HG03520 (cell line): ENCODE results near the gene CLK3.
"Not testable (repeated sequence)": the region's sequence is repeated elsewhere in the genome, so short reads cannot be mapped to it uniquely, and the experiment has no call there.

Experiments
- ATAC-seq: cut with Tn5 transposase; IDR thresholded peaks from one replicate; pipeline ENCODE4 v1.9.1; 2021; ENCODE audit warnings: mild to moderate bottlenecking, moderate library complexity; ENCODE audit not compliant: unreplicated experiment

CLK3 gene

DNA sequence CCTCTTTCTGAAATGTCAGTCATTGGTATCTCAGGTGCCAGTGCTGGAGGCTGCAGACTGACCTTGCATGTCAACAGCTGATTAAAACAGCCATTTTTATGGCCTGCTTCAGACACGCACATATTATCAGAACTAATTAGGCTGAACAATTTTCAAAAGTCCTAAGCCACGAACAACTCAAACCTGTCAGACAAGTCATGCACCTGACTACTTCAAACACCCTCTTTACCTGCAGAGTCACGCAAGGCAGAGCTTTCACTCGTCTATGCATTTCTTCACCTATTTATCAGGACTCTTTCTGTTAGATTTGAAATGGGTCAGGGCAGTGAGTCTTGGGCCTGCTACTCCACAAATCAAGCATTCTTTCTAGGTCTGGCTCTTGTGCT is 26.7 kb downstream of the CLK3 start:
- no peak for ATAC-seq

DNA sequence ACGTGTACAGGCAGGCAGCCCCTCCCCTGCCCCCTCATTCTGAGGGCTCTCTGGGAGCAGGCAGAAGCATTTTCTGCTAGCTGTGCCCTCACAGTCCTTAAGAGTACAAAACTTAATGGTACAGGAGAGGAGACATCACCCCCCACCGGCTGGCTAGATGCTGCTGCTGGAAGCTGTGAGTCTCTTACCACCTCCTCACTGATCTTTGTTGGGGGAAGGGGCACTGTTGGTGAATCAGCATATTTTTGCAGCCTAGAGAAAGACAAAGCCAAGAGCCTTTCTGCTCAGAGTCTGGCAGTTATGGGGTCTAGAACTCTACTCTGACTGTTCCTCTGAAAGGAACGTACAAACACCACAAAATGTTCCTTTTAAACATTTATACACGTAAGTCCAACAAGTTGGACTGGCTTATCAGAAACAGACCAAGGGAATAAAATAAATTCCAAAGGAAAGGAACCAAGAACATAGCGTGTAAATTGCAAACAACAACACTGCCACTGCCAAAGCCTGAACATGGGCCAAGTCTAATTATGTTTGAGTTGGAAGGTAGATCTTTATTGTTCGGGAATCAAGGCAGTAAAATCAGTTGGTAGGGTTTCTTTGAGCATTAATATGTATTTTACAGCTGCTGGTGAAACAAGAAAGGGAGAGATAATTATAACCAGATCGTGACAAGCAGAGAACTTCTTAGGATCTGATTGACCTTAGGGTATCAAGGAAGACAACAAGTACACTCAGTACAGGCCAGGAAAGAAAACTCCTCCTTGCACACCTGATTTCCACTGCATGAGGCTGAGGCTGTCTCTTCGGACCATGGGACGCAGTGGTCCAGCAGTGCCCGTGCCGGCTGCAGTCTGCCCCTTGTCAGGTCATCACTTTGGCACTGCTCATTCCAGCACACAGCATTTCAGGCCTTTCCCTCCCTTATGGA is 27.4 kb downstream of the CLK3 start:
- ATAC-seq, result no peak

DNA sequence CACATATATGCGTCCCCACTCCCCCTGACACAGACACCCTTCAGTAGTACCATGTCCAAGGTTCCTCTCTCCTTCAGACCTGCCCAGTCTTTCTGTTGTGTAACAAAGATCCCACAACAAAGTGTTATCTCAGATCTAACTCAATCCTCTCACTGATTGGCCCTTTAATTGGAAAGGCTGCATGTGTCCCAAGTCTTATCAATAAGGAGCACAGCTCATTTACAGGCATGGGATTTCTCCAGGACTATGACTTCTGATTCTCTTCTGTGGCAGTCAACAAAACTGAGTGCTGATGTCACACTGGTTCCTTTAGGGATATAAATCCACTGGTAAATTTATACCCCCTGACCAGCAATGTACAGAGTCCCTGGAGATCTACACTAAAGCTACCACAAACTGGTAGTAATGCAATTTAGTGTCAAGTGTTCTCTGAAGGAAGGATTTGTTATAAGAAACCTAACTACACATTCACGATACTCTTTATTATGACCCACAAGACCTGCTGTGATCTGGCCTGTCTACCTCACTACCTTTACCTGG is 28.1 kb downstream of the CLK3 start:
- ATAC-seq, result no peak

DNA sequence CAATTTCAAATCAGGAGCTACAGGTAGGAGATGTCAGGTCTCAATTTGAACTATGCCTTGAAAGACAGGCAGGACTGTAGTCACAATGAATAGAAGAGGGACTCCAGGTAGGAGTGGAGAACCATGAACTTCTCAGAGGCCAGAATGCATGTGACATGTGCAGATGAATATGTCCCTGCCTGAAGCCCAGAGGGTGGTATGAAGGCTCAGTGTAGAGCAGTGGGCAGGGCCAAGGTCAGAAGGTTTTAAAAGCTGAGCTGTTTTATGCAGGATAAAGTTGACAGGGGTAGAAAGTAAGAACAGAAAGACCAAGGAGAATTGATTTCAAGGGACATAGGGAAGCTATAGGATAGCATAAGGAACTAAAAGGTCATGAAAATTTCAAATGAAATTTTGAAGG is 30.8 kb downstream of the CLK3 start:
- no peak for ATAC-seq

DNA sequence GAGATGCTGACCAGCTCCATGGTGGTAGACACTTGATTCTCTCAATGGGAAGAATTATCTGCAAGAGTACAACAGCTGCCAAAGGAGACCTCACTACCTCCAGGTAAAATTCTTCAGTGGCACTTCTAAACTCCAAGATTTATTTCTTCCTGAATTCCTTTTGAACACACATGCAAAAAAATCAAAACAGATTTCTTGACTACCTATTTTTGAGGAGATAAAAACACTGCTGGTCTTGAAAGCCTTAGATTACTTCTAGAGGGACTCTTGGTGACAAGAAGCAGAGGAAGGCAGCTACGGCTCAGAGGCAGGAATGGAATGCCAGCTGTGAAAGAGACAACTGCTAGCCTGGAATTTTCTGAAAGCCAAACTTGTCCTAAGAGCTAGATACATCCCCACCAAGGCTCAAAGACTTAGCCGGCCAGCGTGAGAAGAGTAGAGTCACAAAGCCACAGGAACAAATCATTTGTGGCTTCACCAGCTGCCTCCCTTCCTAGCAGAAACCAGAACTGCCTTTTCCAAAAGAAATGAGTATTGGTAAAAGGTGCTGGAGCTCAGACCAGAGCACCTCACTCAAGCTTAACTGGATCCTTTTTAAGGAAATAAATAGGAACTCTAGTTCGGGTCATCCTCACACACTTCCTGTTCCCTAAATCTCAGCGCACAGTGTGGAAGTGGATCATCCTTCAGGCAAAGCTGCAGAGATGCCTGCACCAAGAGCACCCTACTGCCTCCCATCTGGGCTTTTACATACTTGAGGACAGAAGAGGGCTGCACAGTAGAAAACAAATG is 32.6 kb downstream of the CLK3 start:
- ATAC-seq, result no peak

DNA sequence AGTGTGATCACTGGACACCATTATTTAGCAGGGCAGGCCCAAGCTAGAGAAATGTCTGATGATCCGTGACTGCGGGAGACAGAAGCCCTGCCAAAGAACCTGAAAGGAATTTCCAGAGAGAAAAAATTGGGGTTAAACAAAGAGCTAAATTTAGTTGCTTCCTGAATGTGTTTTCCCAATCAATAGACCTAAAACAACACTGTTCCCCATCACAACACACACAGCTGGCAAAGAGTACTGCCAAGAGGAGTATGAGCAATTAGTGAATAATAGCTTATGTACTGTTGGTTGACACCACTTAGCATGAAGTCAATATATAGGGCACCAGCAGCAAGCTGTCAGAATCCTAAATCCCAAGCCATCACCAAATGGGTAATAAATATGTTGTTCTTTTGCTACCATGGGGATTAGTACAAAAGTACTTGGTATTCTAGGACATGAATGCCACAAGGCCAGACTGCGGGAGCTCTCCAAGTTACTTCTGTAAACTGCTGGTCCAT is 35.7 kb downstream of the CLK3 start:
- ATAC-seq, result no peak

DNA sequence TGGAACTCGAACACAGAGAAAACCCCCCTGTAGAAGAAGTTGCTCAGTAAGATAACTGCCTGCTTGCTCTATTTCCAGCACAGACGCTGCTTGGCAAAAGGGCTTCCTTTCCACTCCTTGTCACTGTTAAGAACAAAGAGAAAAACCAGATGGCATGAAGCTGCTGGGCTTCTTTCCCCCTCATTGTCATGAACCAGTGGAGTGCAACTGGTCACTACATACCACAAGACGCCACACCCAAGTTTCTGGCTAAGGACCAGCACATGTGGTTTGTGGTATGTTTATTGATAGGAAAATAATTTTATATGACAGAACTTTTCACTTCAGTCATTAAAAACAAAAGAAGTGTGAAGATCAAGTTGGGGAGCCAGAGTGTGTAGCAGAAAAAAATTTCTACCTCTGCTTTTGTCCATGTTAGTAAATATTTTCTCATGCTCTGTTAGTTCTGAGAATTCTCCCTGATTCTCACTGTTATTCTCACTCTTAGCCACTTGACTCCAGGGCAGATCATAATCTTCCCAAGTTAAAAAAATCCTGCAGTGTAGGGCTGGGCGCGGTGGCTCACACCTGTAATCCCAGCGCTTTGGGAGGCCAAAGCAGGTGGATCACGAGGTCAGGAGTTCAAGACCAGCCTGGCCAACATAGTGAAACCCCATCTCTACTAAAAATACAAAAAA is 37.9 kb downstream of the CLK3 start:
- no peak for ATAC-seq

DNA sequence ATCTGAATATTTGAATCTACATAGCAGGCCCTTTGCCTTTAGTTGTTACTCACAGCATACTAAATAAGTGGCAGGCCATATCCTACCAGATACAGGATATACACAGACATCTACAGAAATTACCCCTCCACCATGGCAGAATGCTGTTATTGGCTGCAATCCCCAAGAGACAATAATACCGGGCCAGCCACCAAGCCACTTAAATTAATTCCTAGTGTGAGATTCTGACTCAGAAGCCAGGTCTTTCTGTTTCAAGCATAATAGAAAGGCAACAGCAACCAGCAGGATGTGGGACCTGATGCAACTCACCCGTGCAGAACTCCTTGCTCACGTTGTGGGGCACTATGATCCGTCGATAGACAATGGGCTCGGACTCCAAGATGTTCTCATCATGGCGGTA is 39.8 kb downstream of the CLK3 start:
- ATAC-seq, result no peak

DNA sequence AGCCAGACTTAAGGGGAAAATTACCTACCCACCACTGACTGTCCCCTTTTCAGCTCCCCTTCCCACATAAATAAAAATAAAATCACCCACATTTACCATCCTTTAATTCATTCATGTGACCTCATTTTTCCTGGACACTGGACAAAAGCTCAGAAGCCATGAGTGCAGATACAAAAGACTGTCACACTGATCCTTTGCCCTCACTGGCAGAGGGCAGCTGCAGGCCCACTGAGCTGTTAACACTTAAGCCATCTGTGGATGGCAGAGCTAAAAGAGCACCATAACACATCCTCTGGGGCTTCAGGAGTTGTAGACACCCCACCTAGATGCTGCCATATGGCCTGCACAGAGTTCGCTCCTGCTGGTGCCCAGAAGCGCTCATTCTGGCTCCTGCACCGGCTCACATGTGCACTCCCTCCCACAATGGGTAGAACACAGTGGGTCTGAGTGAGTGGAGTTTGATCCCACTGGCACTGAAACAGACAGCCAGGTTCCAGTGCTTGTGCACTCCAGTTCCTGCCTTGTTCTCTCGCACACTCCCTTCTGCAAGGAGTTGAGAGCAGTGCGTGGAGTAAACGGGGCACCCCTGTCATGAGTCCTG is 41.4 kb downstream of the CLK3 start:
- ATAC-seq, result no peak

DNA sequence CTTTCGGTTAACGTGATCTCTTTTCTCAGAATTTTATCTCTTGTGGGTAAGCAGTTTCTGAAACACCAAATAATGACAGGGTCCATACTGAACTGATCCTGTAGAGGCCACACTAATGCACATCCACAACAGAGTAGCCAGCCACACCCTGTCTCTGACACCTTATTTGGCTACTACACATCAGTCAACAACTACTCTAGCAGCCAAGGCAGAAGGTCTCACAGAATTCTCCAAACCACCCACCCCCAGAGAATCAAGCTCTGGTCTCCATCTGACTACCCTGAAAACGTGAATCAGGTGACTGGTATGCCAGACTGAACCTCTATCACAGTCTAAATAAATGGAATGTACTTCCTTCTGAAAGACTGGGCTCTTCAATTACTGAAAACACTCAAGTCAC is 42.2 kb downstream of the CLK3 start:
- no peak for ATAC-seq

DNA sequence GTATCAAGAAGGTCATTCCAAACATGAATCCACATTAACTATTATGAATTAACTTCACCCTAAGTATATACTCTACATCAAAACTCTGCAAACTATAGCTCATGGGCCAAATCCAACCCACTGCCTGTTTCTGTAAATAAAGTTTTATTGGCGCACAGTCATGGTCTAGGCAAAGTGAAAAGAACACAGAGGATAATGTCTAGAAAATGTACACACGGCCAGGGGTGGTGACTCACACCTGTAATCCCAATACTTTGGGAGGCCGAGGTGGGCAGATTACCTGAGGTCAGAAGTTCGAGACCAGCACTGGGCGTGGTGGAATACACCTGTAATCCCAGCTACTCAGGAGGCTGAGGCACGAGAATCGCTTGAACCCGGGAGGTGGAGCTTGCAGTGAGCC is 45.6 kb downstream of the CLK3 start:
- ATAC-seq, result not testable (repeated sequence)

DNA sequence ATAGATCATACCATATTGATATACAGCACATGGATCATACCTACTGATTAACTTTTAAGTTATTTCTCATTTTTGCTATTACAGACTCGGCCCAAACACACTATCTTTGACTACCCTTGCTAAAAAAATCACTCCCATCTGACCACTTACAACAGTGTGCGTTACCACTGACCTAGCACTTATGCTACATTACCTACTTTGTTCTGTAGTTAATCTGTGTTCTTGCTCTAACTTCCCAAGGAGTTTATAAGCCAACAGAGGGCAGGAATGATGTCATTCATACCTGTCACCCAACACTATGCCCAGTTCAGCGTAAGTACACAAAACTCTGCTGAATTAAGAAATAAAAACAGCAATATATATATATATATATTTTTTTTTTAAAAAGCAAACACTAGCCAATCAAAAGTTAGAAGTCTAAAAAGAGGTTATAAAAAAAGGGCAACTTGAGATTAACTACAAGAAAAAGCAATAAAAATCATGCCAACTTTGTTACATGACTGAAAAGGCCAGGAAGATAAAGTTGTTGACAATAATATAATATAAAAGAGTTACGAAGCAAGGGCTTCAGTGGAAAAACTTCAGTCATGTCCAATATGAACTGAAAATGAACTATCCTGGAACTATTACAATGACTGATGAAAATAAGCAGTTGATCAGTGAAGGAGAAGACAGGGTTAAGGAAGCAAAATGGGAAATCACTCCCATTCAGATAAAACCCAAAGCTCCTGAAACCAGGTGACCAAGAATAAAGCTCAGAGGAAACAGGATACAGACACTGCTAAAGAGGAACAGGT is 46.6 kb downstream of the CLK3 start:
- no peak for ATAC-seq

DNA sequence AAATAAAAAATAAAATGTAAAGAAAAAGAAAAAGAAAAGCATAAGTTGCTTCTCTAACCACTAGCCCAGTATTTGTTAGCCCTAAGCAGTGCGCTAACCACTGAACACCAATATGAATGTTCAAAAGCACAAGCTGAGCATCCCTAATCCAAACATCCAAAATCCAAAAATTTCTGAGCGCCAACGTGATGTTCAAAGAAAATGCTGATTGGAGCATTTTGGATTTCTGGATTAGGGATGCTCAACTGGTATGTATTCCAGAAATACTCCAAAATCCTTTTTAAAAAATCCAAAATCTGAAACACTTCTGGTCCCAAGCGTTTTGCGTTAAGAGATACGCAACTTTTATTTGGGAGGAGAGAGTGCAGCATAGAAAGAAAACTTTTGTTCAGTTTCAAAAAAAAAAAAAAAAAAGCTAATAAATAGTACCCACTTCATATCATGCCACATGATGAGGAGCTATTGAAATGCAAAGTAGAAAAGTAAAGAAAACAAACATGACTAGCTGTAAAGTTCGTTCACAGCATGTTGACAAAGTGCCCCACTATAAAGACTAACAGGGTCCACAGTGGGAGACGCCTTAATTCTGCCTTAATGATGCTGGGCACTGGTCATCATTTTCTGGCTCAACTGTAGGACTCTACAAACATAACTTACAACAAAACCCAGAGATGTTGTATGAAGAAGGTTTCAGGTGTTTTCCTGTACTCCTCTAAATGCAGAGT is 47.8 kb downstream of the CLK3 start:
- no peak for ATAC-seq

DNA sequence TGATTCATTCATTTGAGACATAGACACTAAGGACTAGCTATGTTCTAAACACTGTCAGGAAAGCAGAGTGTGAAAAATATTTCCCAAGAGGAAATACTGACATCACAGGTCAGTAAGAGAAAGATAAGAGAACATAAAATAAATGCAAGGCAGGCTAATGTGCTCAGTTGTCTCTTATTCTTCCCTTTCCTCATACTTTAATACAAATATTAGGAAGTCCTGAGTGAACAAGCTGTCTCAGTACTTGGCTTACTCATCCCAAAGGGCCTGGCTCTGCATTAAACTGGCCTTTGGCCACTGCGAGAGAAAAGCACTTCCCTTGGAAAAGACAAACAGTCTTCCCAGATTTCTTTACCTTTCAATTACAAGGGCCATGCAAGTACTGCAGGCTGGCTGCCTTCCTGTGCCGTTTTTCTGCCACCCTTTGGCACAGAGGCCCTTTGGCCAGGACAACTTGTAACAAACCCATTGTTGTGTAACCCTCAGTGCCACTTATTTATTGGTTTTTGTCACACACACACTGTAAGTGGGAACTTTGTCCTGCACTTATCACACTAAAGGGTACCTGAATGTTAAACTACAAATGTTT is 48.5 kb downstream of the CLK3 start:
- ATAC-seq, result no peak

DNA sequence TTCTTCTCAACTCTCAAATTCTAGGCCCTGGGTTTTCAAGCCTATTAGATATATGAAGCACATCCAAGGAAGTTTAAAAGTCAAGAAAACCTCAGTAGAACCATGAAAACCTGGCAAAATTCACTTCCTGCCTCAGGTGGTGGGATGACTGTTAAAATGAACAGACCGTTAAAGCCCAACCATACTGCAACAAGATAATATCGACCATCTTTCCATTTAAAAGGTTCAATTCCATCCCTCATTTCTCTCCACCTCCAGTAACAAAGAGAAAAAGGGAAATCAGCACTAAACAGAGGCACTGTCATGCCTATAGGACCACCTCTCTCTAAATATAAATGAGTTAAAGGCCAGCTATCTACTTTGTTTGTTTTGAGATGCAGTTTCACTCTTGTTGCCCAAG is 49.0 kb downstream of the CLK3 start:
- no peak for ATAC-seq

DNA sequence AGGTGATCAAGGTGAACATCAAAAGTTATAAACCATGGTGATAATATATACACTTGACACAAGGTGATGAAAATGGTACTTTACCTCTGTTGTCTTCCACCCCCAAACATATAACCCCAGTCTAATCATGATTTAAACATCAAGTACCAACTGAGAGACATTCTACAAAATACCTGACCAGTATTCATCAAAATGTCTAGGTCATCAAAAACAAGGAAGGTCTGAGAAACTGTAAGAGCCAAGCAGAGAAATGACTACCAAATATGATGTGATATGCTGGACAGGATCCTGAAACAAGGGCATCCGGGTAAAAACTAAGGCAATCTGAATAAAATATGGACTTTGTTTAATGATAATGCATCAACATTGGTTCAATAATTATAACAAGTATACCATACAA is 52.3 kb downstream of the CLK3 start:
- no peak for ATAC-seq

DNA sequence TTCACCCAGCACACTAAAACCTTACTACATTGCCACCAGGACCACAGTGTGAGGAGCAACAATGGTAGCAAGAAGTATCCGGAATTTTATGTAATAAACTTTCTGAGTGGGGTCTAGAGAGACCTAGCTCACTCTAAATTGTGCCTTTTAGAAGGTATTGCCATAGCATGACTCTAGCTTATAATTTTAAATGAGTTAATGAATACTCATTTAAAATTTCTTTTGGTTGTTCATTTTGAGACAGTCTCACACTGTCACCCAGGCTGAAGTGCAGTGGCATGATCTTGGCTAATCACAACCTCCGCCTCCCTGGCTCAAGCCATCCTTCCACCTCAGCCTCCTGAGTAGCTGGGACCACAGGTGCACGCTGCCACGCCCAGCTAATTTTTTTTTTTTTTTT is 54.0 kb downstream of the CLK3 start:
- ATAC-seq, result no peak

DNA sequence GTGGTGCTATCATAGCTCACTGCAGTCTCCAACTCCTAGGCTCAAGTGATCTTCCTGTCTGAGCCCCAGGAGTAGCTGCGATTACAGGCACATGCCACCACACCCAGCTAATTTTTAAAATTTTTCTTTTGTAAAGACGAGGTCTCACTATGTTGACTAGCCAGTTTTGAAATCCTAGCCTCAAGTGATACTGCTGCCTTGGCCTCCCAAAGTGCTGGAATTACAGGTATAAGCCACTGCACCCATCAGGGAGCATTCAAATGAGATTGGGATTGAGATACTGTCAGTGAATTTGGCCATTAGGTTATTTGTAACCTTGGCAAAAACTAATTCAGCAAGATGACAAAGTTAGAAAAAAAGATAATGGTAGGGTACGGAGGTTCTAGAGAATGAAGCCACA is 58.5 kb downstream of the CLK3 start:
- no peak for ATAC-seq

DNA sequence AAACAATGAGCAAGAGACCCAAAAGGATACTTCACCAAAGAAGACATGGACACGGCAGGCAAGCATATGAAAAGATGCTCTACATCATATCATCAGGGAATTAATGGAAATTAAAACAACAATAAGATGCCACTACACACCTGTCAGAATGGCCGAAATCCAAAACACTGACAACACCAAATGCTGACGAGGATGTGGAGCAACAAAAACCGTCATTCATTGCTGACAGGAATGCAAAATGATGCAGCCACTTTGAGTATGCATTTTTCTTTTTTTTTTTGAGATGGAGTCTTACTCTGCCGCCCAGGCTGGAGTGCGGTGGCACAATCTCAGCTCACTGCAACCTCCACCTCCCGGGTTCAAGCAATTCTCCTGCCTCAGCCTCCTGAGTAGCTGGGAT is 61.2 kb downstream of the CLK3 start:
- no peak for ATAC-seq
